KG1 (cell line): ENCODE measurements around the gene POLR3GL.

Source experiments
- DNase-seq: peaks from one replicate; lab custom pipeline; 2025; lab: John Stamatoyannopoulos, UW

POLR3GL gene

DNA sequence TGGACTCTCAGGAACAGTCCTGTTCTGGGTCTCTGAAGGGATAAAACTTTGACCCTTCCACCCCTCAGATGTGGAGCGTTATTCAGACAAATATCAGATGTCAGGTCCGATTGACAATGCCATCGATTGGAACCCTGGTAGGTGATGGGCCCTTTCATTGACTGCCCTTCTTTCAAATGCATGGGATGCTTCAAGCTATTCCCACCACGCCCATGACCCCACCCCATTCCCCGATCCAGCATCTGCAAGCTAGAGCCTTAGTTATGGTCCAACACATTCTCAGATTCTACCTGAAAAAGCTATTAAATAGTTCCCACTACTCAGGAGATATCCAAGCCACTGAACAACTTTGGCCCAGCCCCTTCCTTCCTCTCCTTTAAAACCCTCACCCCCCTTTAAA, 12.5 kb downstream of the POLR3GL start:
- DNase-seq, result no peak

DNA sequence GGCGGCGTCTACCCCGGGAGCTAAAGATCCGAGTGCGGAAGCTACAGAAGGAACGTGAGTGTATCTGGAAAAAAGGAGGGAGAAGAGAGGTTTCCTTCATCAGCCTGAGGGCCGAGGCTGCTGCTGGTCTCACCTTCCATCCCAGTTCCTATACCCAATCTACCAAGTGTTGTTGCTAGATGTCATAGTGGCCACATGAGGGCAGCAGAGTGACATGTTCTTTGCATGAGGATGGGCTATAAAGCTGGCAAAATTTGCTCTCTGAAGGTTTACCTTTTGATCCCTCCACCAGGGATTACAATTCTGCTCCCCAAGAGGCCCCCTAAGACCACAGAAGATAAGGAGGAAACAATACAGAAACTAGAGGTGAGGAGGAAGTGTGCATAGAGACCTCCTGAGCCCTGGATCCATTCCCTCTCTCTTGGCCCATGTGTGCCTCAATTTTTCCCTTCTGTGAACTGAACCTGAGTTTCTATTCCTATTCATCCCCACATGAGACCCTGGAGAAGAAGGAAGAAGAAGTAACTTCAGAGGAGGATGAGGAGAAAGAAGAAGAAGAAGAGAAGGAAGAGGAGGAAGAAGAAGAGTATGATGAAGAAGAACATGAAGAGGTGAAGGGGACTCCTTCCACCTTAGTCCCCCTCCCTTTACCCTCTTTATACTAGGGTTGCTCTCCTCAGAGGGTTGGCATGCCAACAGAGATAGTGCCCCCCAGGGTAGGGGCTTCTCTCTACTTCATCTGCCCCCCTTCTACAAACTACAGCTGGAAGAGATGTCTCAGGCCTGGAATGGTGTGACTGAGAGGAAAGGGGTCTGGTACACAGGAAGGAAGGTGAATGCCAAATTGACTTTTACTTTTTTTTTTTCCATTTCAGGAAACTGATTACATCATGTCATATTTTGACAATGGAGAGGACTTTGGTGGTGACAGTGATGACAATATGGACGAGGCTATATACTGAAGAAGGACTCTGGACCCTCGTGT, 13.3 kb downstream of the POLR3GL start:
- DNase-seq, result peak; percentile 49

DNA sequence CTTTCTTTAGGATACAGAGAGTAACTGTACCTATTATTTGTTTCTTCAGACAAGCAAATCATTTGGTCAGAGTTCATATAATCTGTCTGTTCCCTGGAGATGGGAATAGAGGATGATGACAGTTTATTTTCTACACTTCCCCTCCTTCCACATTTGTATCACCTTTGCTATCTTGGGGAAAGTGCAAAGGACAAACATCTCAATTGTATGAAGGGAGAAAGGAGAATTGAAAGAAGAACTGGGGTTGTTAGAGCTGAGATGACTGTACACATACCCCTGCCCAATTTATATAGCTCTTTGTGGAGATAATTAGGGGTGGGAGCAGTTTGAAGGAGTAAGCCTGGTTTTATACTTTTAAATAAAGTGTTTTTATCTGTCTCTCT, 14.0 kb downstream of the POLR3GL start:
- DNase-seq, result no peak

DNA sequence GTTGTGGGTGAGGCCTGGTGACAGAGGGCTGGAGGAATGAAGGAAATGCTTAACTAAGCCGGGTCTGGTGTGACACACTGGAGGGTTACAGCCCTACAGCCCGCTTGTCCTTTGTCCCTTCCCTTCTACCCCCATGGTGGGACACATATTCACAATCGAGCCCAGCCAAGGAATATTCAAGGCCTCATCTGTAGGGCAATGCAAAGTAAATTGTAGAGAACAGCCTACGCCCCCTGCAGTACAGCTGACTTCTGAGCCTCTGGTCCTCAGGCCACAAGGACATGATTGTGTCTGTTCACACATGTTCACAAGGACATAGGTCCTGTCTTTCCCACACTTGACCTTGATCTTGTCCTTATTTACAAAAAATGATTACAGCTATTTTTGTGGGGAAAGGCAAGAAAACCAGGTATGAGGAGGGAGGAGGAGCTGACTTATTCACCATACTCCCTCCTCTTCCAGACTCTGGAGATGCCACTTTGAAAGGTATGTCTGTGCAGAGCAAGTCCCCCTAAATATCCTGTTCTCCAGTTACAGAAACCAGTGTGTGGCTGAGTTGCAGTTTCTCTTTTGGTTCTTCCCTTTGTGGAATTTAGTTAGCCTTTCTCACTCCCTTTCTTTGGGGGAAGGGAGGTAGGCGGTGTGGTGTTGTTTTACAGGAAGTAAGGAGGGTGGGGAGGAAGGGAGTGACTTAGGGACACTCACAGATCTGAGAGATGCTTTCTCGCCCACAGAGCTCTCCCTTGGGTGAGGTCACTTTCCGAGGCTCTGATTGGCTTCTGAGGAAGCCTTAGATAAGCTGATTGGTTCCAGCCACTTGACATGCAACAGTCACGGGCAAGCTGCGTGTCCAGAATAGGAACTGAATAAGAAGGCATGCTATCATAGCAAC, 14.6 kb downstream of the POLR3GL start:
- DNase-seq, result peak; percentile 70

DNA sequence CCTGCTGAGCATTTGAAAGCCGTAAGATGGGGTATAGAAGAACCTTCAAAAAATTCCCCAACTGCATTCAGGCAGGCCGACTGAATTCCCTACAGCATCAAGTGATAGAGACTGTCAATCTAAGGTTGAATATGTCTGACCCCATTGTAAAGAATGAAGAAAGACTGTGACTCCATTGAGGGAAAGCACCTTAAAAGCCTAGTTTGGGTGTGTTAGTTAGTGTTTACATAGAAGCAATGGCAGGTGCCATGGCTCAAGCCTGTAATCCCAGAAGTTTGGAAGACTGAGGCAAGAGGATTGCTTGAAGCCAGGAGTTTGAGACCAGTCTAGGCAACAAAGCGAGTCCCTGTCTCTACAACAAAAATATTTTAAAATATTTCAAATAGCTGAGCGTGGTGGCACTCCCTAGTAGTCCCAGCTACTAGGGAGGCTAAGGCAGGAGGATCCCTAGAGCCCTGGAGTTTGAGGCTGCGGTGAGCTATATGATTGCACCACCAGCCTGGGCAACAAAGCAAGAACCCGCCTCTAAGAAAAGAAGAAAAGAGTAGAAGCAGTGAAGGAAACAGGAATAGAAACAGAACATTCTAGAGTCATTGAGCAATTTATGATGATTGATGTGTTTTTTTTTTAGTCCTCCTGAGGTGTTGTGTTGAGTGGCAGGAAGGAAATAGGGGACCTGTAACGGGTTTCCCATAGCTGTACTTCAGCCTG, 15.4 kb downstream of the POLR3GL start:
- no peak for DNase-seq

GRCh38 chr1:145980457-145980994, 16.0 kb downstream of the POLR3GL start:
- DNase-seq, result no peak

- DNase-seq, result no peak
These were observed 17.7 kb downstream of the POLR3GL start for GRCh38 chr1:145982010-145982723.

GRCh38 chr1:145983206-145983675, 18.8 kb downstream of the POLR3GL start:
- no peak for DNase-seq

GRCh38 chr1:145983960-145984830, 19.7 kb downstream of the POLR3GL start:
- DNase-seq, result no peak

DNA sequence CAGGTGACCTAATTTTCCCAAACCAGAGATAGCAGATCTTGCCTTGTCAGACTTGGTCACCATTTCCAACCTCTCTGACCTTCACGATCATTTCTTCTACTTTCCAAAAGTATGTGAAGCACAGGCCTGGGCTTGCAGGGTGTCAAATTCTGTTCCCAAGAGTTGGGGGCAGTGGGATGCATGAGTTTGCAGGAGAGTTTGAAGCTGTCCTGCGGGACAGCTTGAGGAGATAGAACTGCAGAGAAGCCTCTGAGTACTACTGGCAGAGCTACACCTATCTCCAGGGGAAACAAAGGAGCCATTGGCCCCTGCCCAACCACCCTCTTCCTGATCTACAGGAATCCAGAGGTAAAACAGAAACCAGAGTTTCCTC, 20.6 kb downstream of the POLR3GL start:
- DNase-seq, result no peak

DNA sequence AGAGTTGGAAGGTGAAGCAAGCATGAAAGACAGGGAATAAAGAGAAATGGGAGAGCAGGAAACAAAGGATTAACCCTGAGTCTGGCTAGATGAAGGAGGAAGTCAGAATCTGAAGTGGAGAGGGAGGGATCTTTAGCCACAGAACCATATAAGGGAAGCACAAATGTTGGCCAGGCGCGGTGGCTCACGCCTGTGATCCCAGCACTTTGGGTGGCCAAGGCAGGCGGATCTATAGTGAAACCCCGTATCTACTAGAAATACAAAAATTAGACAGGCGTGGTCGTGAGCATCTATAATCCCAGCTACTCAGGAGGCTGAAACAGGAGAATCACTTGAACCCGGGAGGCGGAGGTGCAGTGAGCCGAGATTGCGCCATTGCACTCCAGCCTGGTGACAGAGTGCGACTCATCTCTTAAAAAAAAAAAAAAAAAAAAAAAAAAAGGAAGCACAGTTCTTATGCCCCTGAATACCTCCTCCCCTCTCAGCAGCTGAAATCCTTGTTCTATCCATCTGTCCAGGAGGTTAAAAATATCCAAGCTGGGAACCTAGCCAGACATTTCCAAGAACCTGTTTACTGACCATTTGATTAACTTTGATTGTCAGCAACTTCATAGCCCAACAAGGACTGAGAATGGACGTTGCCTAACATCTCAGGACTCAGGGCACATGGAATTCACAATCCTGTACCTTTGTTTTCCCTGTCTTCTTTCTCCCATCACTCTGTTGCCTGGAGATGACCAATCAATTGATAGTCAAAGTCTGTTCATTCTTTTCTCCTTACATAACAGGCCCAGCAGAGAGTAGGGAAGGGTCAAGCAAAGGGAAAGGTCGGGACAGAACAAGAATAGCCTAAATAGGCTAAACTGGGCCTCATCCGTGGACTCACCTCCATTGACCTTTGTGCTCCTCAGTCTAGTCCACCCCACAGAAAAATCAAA, 21.3 kb downstream of the POLR3GL start:
- no peak for DNase-seq

GRCh38 chr1:145986551-145986950, 22.1 kb downstream of the POLR3GL start:
- DNase-seq, result no peak

DNA sequence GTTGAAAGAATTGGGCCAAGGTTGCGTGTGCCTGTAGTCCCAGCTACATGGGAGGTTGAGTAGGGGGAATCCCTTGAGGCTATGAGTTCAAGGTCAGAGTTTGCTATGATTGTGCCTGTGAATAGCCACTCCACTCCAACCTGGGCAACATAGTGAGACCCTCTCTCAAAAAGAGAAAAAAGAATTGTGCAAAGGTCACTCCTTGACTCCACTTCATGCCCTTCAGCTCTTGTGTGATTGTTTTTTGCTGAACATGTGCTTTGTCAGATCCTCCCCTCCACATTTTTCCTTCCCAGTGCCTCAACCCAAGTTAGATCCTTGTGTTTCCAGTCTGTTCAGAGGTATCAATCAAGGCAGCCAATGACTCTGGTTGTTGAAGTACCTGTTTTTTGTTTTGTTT, 23.4 kb downstream of the POLR3GL start:
- no peak for DNase-seq

DNA sequence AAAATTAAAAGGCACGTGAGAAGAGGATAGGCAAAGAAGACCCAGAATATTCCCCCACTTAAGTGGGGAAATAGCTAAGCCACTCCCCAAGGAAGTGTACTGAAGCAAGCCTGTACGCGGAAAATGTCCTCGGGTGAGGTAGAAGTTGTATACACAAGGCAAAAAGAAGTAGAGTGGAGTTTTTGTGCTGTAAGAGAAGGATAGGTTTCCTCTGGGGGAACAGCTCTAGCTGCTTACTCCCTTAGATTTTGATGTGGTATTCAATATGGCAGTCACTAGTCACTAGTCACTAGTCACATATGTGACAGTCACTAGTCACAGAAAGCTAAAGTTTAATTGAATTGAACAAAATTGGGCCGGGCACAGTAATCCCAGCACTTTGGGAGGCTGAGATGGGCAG, 24.3 kb downstream of the POLR3GL start:
- no peak for DNase-seq

GRCh38 chr1:145990249-145990855, 25.9 kb downstream of the POLR3GL start:
- no peak for DNase-seq

- no peak for DNase-seq
These were observed 27.4 kb downstream of the POLR3GL start for GRCh38 chr1:145991735-145992412.

DNA sequence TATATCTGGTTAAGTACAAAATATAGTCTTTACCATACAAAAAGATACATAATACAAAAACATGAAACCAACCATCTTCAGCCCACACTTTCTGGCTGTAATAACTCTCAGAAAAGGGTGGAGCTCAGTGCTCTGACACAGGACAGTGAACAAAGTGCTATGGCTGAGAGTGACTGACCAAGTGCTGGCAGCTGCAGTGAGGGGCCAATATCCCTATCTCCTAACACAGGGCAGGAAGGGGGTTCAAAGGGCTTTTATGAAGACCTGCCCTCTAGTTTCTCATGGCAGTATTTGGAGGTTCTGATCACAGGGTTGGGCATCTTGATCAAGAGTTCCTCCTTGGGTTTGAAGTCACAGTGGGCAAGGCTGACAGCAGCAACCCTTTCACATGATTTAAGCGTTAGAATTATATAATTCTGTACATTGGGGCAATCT, 28.0 kb downstream of the POLR3GL start:
- no peak for DNase-seq
